AG09319 (cell line): ENCODE data around the gene BAIAP3.

Source experiments
- DNase-seq: peaks from one replicate; pipeline ENCODE4 v3.0.0-alpha.2; 2010; ENCODE audit warnings: low read depth; ENCODE audit errors: extremely low read depth
- CTCF ChIP-seq: IDR thresholded peaks from 2 replicates; pipeline ENCODE4 v1.5.1; 2011; ENCODE audit warnings: low read depth, mild to moderate bottlenecking, inconsistent platforms, low read length, moderate library complexity

The BAIAP3 gene

GRCh38 chr16:1311738-1312466, 21.5 kb upstream of the BAIAP3 start:
- no peak for DNase-seq
- TF ChIP-seq CTCF, result no peak

- no peak for TF ChIP-seq CTCF
- no peak for DNase-seq
Measured at GRCh38 chr16:1312467-1312816, 21.0 kb upstream of the BAIAP3 start.

DNA sequence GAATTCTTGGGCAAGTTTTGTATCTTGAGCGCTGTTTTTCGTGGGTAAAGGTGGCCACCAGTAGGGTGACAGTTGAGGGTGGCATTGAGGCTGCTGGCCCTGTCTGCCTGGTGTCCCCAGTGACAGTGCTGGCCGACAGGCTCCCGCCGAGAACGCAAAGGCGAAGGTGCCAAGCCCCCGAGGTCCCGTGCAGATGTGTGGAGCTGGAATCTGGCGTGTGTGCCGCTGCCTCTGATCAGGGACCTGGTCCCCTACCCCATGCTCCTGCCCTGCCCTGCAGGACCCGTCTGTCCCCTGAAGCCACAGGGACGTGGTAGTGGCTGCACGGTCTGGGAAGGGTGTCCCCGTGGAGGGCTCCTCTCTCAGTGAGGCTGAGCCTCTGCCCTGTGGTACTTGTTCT, 20.5 kb upstream of the BAIAP3 start:
- no peak for DNase-seq
- TF ChIP-seq CTCF, result no peak

DNA sequence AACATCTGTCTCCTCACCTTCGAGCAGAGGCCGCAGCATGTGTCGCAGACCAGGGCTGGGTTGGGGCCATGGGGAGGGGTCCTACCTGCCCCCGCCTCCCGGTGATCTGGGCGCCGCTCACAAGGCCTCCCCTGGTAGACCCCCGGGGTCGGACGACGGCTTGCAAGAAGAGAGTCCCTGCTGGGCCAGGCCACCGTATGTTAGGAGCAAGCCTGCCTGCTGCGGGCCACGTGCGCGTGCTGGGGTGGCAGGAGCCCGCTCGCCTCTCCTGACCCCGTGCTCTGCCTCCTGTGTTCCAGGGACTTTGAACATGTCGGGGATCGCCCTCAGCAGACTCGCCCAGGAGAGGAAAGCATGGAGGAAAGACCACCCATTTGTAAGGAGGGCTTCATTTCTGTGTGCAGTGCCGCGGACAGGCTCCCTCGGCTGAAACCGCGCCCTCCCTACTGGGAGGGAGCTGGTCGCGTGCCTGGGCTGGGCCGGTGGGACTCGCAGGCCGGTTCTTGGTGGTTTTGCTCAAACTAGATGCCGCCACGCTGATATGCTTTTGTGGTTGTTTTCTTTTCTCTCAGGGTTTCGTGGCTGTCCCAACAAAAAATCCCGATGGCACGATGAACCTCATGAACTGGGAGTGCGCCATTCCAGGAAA, 19.6 kb upstream of the BAIAP3 start:
- TF ChIP-seq CTCF, result no peak

GRCh38 chr16:1314399-1315068, 18.9 kb upstream of the BAIAP3 start:
- no peak for DNase-seq

More for the DNA sequence above, 19.6 kb upstream of the BAIAP3 start:
- DNase-seq, result no peak

DNA sequence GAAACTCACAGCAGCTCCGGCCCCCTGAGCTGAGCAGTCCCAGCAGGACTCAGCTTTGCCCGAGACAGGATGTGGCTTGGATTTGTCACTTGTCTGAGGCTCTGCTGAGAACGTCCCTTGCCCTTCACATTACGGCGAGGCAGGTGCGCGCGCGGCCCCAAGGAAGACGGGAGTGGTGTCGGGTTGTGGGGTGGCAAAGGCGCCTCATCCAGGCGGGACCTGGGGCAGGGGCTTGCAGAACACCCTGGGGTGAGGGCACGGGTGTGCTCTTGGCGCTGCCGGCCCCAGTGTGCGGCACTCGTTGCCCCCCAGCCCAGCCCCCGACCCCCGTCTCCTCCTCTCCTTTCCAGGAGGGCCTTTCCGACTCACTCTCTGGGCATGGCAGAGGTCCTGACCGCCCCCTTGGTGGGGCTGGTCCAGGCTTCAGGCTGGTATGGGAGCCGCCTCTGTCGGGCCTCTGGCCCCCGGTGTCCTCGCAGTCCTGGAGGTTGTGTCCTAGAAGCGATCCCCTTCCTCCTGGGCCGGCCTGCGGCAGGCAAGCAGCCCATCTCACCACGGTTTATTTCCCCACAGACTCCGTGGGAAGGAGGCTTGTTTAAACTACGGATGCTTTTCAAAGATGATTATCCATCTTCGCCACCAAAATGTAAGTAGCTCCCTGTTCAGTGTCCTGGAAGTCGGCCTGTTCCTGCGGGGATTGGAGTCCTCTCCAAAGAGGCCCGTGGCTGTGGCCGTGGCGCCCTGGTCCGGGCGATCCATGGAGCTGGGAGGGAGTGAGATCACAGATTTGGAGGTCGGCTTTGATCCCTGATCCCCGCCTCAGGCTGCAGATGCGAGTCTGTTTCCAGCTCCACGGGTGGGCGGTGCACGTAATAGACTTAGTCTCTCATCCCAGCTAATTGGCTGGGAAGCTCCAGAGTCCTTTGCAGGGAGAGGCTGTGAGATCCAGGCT, 18.1 kb upstream of the BAIAP3 start:
- no peak for TF ChIP-seq CTCF
- no peak for DNase-seq

More at GRCh38 chr16:1314399-1315068, 18.9 kb upstream of the BAIAP3 start:
- no peak for TF ChIP-seq CTCF
